ENCODE measurements around the gene DNAJC12.
"Not testable (repeated sequence)": the region's sequence is repeated elsewhere in the genome, so short reads cannot be mapped to it uniquely, and the experiment has no call there.

DNAJC12 gene

GRCh38 chr10:67790534-67791408, 47.2 kb downstream of the DNAJC12 start:
- DNase-seq: peak; percentile 53

GRCh38 chr10:67789769-67790168, 48.2 kb downstream of the DNAJC12 start:
- no peak for DNase-seq

GRCh38 chr10:67788028-67788886, 49.7 kb downstream of the DNAJC12 start:
- DNase-seq: peak; percentile 9

- no peak for DNase-seq
Observed at GRCh38 chr10:67785098-67785497, 52.9 kb downstream of the DNAJC12 start.

- DNase-seq: no peak
Observed at GRCh38 chr10:67784474-67784873, 53.5 kb downstream of the DNAJC12 start.

GRCh38 chr10:67783606-67784294, 54.2 kb downstream of the DNAJC12 start:
- DNase-seq: no peak

- DNase-seq: no peak
Observed at GRCh38 chr10:67782530-67782929, 55.5 kb downstream of the DNAJC12 start.

- no peak for DNase-seq
Observed at GRCh38 chr10:67780759-67781538, 57.0 kb downstream of the DNAJC12 start.

- not testable (repeated sequence) for DNase-seq
Observed at GRCh38 chr10:67780204-67780621, 57.8 kb downstream of the DNAJC12 start.

GRCh38 chr10:67779465-67780203, 58.4 kb downstream of the DNAJC12 start:
- peak; percentile 41 for DNase-seq

GRCh38 chr10:67776371-67776770, 61.6 kb downstream of the DNAJC12 start:
- no peak for DNase-seq

GRCh38 chr10:67775279-67775678, 62.7 kb downstream of the DNAJC12 start:
- no peak for DNase-seq

GRCh38 chr10:67772894-67773511, 65.0 kb downstream of the DNAJC12 start:
- DNase-seq: peak; percentile 3

- DNase-seq: no peak
Observed at GRCh38 chr10:67772151-67772550, 65.8 kb downstream of the DNAJC12 start.

GRCh38 chr10:67771200-67771599, 66.8 kb downstream of the DNAJC12 start:
- DNase-seq: no peak

GRCh38 chr10:67770537-67770936, 67.5 kb downstream of the DNAJC12 start:
- no peak for DNase-seq

GRCh38 chr10:67767244-67767643, 70.7 kb downstream of the DNAJC12 start:
- no peak for DNase-seq

- DNase-seq: peak; percentile 83
Observed at GRCh38 chr10:67764012-67764822, 73.8 kb downstream of the DNAJC12 start.

GRCh38 chr10:67763499-67764011, 74.4 kb downstream of the DNAJC12 start:
- no peak for DNase-seq

GRCh38 chr10:67762567-67762966, 75.4 kb downstream of the DNAJC12 start:
- DNase-seq: not testable (repeated sequence)
